ENCODE measurements around the gene SLF1.
A peak's percentile ranks its signal among the peaks of the same experiment; 100 is the strongest.

SLF1 gene

DNA sequence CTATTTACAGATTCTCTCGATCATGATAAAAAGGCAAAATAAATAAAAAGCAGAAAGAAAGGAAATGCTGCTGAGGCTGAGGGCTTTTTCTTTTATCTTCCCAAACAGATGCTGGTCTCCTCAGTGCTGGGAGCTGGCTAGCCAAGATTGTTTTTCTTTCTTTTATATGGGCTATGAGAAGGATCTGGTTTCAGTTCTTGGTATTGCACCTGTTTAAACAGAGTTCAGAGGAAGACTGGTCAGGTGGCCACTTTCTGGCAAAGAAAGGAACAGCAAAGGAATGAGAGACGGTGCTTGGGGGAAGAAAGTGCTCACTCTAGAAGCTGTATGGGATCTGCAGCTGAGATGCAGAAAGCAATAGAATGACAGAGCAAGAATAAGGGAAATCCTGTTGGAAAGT lies 88.9 kb downstream of the SLF1 start:
- DNase-seq (ENCODE audit: low read depth in 1 of 2, low spot score in 1 of 2): no peak

DNA sequence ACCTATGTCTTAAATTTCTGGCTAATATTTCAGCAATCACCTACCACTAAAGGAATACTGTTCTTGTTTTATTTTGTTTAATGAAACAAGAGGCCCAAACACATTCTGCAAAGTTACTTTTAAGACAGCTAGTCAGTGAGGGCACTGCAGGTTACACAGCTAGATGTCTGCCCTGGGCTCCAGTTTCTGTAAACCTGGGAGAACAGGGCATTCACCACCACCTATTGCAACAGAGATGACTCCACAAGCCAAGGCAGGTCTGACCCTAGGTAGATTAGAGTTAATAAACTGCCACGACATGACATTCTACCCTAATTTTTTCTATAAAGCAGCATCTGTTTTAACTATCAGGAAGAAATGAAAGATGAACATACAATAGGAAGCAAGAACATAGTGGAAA lies 90.8 kb downstream of the SLF1 start:
- no peak for DNase-seq (ENCODE audit: low read depth in 1 of 2, low spot score in 1 of 2)

DNA sequence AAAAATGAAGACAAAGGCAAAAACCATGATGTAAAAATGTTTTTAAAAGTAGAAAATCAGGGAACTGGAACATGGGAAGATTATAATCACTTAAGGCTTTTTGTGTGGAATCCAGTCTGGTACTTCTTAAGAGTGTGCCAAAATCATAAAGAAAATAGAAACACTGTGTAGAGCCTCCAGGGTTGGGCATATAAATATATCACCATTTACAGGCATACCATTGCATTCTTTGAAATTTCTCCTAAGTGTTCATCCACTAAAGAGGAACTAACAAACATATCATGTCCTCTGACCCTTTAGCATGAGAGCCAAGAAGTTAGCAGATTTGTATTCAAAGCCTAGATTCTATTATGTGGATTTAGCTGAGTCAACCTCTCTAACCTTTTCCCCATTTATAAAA lies 93.3 kb downstream of the SLF1 start:
- no peak for DNase-seq (ENCODE audit: low read depth in 1 of 2, low spot score in 1 of 2)

DNA sequence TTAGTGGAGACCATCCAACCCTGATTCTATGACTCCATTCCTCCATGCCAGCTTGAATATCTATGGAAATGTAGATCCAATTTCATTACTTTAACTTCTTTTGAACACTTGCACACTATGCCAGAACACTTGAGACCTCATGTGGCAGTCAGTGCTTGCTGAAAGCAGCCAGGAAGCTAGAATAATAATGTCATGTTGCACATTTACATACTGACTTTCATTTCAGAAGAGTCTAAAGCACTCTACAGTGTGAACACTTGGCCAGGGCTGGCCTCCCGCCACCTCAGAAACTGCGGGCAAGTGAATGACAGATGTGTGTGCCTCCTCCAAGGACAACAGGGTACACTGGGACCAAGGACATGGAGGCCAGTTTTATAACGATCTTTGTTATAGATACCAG lies 97.3 kb downstream of the SLF1 start:
- DNase-seq (ENCODE audit: low read depth in 1 of 2, low spot score in 1 of 2): no peak

DNA sequence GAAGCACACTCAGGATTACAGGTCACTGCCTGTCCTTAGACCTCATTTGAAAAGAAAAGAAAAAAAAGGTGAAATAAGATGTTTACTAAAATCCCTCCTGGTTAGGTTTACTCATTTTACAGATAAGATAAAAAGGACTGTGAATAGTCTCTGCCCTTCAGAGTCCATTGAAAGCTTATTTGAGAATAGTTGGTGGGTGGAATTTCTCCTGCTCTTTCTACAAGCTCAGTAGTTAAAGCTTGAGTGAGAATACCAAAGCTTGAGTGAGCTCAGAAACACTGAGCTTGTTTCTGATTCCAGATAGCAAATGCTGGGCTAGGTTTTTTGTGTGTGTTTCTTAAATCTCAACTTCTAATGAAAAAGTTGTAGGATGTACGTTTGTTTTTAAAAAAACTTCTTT lies 106.7 kb downstream of the SLF1 start:
- no peak for DNase-seq (ENCODE audit: low read depth in 1 of 2, low spot score in 1 of 2)

DNA sequence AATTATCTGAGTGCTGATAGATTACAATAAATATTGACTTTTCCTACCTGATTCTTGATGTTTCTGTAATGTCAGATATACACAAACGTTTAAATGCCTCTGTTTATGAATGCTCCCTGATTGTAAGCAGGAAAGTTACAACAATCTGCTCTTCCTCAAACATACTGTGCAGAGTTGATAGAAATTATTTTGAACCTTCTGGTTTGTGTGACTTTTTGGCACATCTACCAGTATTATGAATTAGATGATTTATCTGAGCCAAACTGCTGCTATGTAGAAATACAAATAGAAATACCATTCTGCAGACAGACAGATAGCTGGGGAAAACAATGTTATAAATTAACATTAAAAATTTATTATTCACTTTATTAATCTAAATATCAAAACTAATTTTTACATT lies 113.0 kb downstream of the SLF1 start:
- DNase-seq (ENCODE audit: low read depth in 1 of 2, low spot score in 1 of 2): no peak

DNA sequence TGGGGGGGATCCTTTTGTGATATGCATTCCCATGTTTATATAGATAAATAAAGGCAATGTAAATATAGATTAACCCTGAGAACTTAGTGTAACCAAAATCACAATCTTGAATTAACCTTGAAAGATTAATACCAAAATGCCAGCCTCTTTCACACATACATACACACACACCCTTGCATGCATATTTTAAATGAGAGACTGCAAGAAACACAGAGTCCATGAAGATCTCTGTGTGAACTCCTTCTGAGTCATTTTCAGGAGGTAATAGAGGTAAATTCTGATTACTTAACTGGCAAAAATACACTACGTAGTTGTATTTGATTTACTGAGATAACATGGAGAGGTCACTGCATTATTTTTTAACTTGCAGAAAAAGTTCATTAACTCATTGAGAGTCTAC lies 118.0 kb downstream of the SLF1 start:
- no peak for DNase-seq (ENCODE audit: low read depth in 1 of 2, low spot score in 1 of 2)

DNA sequence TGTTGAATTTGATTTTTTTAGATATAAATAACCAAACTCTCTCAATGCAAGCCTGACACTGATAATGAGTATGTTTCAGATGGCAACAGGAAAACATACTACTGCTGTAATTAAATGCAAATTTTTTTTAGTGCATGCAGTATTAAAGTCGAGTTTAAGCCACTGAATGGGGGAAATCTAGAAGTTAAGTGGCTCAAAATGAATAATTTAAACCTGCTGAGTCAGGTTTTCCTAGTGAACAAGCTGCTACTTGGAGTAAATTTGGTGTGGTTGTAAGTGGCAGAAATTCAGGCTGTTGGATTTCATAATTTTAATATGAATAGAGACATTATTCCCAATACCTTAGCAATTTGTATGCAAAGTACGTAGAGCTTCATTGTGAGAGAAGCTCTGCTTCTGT lies 121.8 kb downstream of the SLF1 start:
- no peak for DNase-seq (ENCODE audit: low read depth in 1 of 2, low spot score in 1 of 2)

DNA sequence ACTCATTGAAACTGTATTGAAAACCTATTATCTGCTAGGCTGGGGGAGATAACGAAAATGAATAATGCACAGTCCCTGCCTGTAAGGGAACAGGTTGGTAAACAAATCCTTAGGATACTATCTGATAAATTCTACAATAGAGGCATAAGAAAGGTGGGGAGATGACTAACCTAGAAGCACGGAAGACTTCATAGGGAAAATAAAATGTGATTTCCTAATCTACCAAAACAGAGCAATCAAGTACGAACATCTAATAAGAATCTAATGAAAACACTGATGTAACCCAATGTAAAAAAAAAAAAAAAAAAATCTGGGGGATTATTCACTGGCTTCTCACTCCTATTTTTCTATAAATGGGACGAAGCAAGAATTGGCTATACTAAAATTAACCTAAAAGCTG lies 124.4 kb downstream of the SLF1 start:
- no peak for DNase-seq (ENCODE audit: low read depth in 1 of 2, low spot score in 1 of 2)

DNA sequence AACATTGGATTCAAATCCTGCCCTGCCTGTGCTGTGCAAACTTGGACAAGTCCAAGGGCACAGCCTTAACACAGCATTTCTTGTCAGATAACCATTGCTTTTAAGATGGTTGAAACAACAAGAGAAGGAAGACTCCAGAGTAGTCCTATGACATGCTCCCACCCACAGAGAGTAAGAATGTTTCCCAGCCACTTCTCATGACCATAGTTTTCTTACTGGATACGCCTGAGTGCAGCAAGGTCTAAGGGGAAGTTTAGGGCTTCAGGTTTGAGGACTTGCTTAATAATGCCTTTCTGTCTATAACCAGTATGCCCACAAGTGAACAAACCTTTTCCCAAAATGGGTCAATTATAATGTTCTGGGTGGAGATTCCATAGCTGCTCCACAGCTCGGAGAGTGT lies 126.4 kb downstream of the SLF1 start:
- DNase-seq (ENCODE audit: low read depth in 1 of 2, low spot score in 1 of 2): no peak

DNA sequence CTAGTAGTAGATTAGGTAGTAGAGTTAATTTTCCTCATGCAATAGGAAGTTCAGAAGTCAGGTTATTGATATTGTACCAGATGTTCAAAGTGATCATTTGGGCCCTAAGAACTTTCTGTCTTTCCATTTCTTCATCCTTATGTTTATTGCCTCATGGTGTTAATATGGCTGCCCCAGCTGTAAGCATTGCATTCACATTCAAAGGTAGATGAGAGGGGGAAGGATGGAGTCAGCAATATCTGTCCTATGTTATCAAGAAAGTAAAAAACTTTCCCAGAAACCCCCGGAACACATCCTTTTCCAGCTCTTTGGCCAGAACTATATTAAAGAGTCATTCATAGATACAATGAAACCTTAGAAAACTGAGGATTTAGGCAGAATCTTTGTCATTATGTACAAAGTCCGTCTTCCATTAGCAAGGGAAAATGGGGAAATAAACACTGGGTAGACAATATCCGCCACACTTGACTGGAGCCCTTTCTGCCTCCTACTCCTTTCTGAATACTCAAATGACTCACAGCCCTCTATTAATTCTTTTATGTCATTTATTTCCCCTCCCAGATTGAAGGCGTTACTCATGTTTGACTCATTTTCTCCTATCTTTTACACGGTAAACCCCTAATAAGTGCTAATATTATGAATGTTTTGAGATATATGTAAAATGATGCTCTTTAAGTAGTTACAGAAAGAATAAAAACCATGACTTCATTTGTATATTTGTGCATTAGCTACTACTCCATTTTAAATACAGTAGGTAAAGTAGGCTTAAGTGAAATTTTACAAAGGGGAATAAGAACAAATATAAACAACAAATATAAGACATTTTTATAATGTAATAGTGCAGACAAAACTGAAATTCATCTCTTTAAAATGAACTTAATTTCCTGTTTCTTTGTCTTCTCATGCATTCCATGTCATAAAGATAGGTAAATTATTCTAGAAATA lies 127.6 kb downstream of the SLF1 start:
- peak in 1 of 2 donors; percentile 0 for DNase-seq (ENCODE audit: low read depth in 1 of 2, low spot score in 1 of 2)

DNA sequence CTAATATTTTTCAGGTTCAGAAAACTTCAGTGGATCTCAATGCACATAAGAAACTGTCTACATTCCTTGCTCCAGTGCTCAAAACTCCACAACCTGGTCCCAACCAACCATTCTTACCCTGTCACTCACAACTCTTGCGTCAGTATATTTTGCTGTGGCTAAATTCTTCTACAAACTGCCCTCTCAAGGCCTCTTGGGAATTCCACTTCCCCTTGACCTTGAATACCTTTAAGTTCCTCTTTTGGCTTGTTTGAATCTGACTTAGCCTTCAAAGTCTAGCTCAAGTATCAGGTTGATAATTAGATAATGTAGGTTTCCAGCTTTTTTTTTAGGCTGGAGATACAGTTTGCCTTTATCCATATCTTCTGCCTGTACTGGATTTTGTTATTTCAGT lies 128.3 kb downstream of the SLF1 start:
- no peak for DNase-seq (ENCODE audit: low read depth in 1 of 2, low spot score in 1 of 2)
